Measurements from ENCODE around the gene TRPM4.
A peak's percentile ranks its signal among the peaks of the same experiment; 100 is the strongest.

Gene TRPM4

GRCh38 chr19:49148044-49148682, 9.4 kb upstream of the TRPM4 start:
- Histone ChIP-seq H3K9me3 (ENCODE audit: insufficient read depth, low read length) (no peaks in the 10 kb centered on the region), H4K20me1 (ENCODE audit: insufficient read depth, low read length) (no peaks in the 10 kb centered on the region), H3K27me3 (ENCODE audit: low read depth, low read length) (0 out of 2 replicates have a peak, but pooled peaks cover 3% of the 10 kb centered on the region), H3K79me2 (ENCODE audit: low read length) (no peaks in the 10 kb centered on the region), H3K4me2 (ENCODE audit: low read length) (no peak overlapping the region), H3K9ac (ENCODE audit: low read length) (no peak overlapping the region), H3K4me1 (ENCODE audit: low read length) (peaks cover 31% of the 10 kb centered on the region), H3K27ac (ENCODE audit: low read length) (no peak overlapping the region), H3K36me3 (replicated peaks; ENCODE audit: low read depth, low read length) (no peaks in the 10 kb centered on the region), H2AFZ (ENCODE audit: low read depth, low read length) (no peak overlapping the region), H3K4me3 (ENCODE audit: low read length) (no peak overlapping the region)
- TF ChIP-seq CTCF (IDR thresholded peaks at IDR 0.05; ENCODE audit: low read depth, low read length) (no peak), EZH2phosphoT487 (IDR thresholded peaks at IDR 0.05; ENCODE audit: low read depth) (no peak)

- H3K27me3 ChIP-seq (ENCODE audit: low read depth, low read length): 0 out of 2 replicates have a peak, but pooled peaks cover 3% of the 10 kb centered on the region
- no peak overlapping the region for H3K27ac ChIP-seq (ENCODE audit: low read length)
- peak overlapping the region; percentile 83 for H3K4me3 ChIP-seq (ENCODE audit: low read length)
Measured at GRCh38 chr19:49148784-49149651, 8.6 kb upstream of the TRPM4 start.

GRCh38 chr19:49149652-49150105, 7.9 kb upstream of the TRPM4 start:
- Histone ChIP-seq H3K36me3 (replicated peaks; ENCODE audit: low read depth, low read length) (no peaks in the 10 kb centered on the region), H3K9me3 (ENCODE audit: insufficient read depth, low read length) (no peaks in the 10 kb centered on the region), H4K20me1 (ENCODE audit: insufficient read depth, low read length) (no peaks in the 10 kb centered on the region), H3K9ac (ENCODE audit: low read length) (peak overlapping the region; percentile 76), H3K4me3 (ENCODE audit: low read length) (peak overlapping the region; percentile 83), H3K4me1 (ENCODE audit: low read length) (peaks cover 31% of the 10 kb centered on the region), H3K27ac (ENCODE audit: low read length) (peak overlapping the region; percentile 74), H3K27me3 (ENCODE audit: low read depth, low read length) (0 out of 2 replicates have a peak, but pooled peaks cover 3% of the 10 kb centered on the region), H2AFZ (ENCODE audit: low read depth, low read length) (peak overlapping the region; percentile 86), H3K4me2 (ENCODE audit: low read length) (peak overlapping the region; percentile 88), H3K79me2 (ENCODE audit: low read length) (no peaks in the 10 kb centered on the region)
- no peak for TF ChIP-seq EZH2phosphoT487 (IDR thresholded peaks at IDR 0.05; ENCODE audit: low read depth)
- TF ChIP-seq CTCF (IDR thresholded peaks at IDR 0.05; ENCODE audit: low read depth, low read length): no peak

More at GRCh38 chr19:49148784-49149651, 8.6 kb upstream of the TRPM4 start:
- no peaks in the 10 kb centered on the region for H4K20me1 ChIP-seq (ENCODE audit: insufficient read depth, low read length)
- H3K4me1 ChIP-seq (ENCODE audit: low read length): peaks cover 31% of the 10 kb centered on the region
- H3K4me2 ChIP-seq (ENCODE audit: low read length): peak overlapping the region; percentile 88
- no peak for TF ChIP-seq EZH2phosphoT487 (IDR thresholded peaks at IDR 0.05; ENCODE audit: low read depth)
- no peak for TF ChIP-seq CTCF (IDR thresholded peaks at IDR 0.05; ENCODE audit: low read depth, low read length)
- H3K36me3 ChIP-seq (replicated peaks; ENCODE audit: low read depth, low read length): no peaks in the 10 kb centered on the region
- no peaks in the 10 kb centered on the region for H3K79me2 ChIP-seq (ENCODE audit: low read length)
- H3K9ac ChIP-seq (ENCODE audit: low read length): peak overlapping the region; percentile 76; the same call in 1 of the 2 replicates
- no peaks in the 10 kb centered on the region for H3K9me3 ChIP-seq (ENCODE audit: insufficient read depth, low read length)
- no peak overlapping the region for H2AFZ ChIP-seq (ENCODE audit: low read depth, low read length)

Data from OCI-LY3 (cell line).